K562 (cell line): ENCODE data around the gene ITGAX. TPM values are rescaled to one million over a fixed set of nuclear protein-coding genes. Genes with fewer than 3 reads are reported as not detected.

ENCODE experiments used
- ATF1 ChIP-seq, 2 experiments: fragments of 450-650 bp in 1 of 2; IDR thresholded peaks; 2 replicates each; pipeline ENCODE4 v1.6.1; 2016; ENCODE audit warnings: missing compliant biosample characterization in 1 of 2, missing genetic modification characterization in 1 of 2
- FOS ChIP-seq: IDR thresholded peaks from 3 replicates; pipeline ENCODE4 v1.6.1; 2011; ENCODE audit not compliant: insufficient read length; ENCODE audit errors: extremely low read depth
- FUS ChIP-seq: fragments of 200-400 bp; formaldehyde crosslinking; optimal IDR thresholded peaks from 2 replicates; pipeline ENCODE3; 2017; ENCODE audit warnings: low read depth, low read length
- HEY1 ChIP-seq: fragments of 250-450 bp; sonication (Bioruptor Pico); IDR thresholded peaks from 2 replicates; pipeline ENCODE4 v1.5.0; 2020; ENCODE audit warnings: mild to moderate bottlenecking, moderate library complexity, borderline replicate concordance
- POLR2A ChIP-seq: fragments of 450-650 bp; conservative IDR thresholded peaks from 2 replicates; pipeline ENCODE4 v1.6.1; 2016
- RCOR1 ChIP-seq, 2 experiments: IDR thresholded peaks; 2 replicates each; pipeline ENCODE4 v1.6.1; 2012; ENCODE audit warnings: low read depth in 2 of 2, low read length in 2 of 2, borderline replicate concordance in 1 of 2, improper control_type of control experiment in 1 of 2
- ZSCAN32 ChIP-seq: fragments of 450-650 bp; formaldehyde crosslinking; IDR thresholded peaks from 2 replicates; pipeline ENCODE4 v1.4.0; 2020; ENCODE audit warnings: mild to moderate bottlenecking, moderate library complexity
- polyA plus RNA-seq, 8 experiments: library from polyadenylated mRNA; depleted of rRNA in 4 of 8; stranded (reverse) in 5 of 8; unstranded in 3 of 8; fragments of >200 nt; fragmentation: Nextera tagmentation in 2 of 8; fragmentation: Illumina TruSeq in 1 of 8; extraction: Ambion mirVana in 2 of 8; extraction: Trizol in 1 of 8; gene quantifications; 2 replicates each; pipeline versions ENCODE4 v1.2.1 to v1.2.3, GENCODE V29; 2011 to 2014; ENCODE audit warnings: inconsistent platforms in 1 of 8, missing spikeins in 1 of 8
- total RNA-seq, 7 experiments: library from RNA; depleted of rRNA in 6 of 7; stranded (reverse); fragments of >200 nt in 6 of 7; fragmentation: Illumina TruSeq in 2 of 7; extraction: Trizol in 2 of 7; gene quantifications; 2 replicates each; pipeline versions ENCODE4 v1.2.1 to v1.2.3, GENCODE V29; 2011 to 2021; ENCODE audit warnings: low replicate concordance in 1 of 7
- TF ChIP-seq, protein P1 (sequence below): fragments of 250-450 bp; sonication (Bioruptor Pico); IDR thresholded peaks from 2 replicates; pipeline ENCODE4 v1.5.0; 2021; ENCODE audit warnings: mild to moderate bottlenecking, moderate library complexity
- TF ChIP-seq, protein P2 (sequence below): fragments of 200-600 bp; sonication (generic); IDR thresholded peaks from one replicate; pipeline ENCODE4 v1.6.1; 2012; ENCODE audit warnings: mild to moderate bottlenecking, low read depth, low read length, inconsistent platforms

Gene ITGAX
- total and polyA plus RNA-seq, 9 of the 15 experiments (the other 6 are each of a cell fraction or from before 2014, with no cell fraction given), result 0.03 to 0.58 (median 0.14) TPM

GRCh38 chr16:31421587-31421986, 66.6 kb downstream of the ITGAX start (continued):
- TF ChIP-seq, protein P1, sequence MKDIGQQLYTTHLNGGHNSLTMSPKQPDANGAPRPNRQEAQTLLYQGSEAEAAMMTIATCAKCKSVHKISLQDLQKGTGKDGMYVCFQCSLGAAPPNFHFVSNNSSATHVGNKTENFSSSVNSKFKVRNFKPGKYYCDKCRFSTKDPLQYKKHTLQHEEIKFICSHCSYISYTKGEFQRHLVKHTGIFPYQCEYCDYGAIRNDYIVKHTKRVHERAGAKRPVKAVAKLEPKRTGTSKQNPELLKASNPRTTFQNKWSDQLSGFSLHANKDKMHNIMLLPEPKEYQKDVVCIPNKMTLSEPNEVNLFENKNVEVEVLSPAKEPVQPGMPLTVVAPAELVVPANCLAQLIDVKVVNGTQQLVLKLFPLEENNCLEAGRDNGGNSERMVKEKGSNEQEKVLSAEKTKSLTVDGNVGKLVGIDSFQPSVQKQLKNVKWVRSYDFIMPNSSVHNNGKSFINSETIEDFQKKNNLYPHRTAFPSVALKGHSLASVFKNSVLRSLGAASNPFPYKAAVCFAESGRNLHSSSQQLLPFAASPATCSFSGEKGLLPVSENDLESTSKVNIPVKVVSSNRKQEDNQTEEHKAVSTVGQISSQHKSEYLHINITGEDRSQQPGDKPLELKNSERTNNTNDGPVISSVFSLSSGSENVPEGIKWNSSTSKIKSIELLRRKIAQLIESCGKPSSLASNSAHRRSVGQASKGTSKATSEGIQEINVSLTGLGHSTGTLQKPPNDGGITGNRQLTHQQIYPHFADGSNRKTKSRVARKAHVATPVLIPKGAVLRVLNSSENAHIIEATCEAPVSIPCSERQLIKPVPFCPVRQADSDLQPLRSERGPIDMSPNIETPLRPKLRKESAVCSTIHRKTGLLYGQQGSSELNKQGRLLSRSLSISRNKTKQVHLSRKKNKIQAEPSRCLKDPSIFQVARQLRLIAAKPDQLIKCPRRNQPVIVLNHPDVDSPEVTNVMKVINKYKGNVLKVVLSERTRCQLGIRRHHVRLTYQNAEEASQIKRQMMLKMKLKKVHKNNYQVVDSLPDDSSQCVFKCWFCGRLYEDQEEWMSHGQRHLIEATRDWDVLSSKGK, result no peak
- TF ChIP-seq, protein P2, sequence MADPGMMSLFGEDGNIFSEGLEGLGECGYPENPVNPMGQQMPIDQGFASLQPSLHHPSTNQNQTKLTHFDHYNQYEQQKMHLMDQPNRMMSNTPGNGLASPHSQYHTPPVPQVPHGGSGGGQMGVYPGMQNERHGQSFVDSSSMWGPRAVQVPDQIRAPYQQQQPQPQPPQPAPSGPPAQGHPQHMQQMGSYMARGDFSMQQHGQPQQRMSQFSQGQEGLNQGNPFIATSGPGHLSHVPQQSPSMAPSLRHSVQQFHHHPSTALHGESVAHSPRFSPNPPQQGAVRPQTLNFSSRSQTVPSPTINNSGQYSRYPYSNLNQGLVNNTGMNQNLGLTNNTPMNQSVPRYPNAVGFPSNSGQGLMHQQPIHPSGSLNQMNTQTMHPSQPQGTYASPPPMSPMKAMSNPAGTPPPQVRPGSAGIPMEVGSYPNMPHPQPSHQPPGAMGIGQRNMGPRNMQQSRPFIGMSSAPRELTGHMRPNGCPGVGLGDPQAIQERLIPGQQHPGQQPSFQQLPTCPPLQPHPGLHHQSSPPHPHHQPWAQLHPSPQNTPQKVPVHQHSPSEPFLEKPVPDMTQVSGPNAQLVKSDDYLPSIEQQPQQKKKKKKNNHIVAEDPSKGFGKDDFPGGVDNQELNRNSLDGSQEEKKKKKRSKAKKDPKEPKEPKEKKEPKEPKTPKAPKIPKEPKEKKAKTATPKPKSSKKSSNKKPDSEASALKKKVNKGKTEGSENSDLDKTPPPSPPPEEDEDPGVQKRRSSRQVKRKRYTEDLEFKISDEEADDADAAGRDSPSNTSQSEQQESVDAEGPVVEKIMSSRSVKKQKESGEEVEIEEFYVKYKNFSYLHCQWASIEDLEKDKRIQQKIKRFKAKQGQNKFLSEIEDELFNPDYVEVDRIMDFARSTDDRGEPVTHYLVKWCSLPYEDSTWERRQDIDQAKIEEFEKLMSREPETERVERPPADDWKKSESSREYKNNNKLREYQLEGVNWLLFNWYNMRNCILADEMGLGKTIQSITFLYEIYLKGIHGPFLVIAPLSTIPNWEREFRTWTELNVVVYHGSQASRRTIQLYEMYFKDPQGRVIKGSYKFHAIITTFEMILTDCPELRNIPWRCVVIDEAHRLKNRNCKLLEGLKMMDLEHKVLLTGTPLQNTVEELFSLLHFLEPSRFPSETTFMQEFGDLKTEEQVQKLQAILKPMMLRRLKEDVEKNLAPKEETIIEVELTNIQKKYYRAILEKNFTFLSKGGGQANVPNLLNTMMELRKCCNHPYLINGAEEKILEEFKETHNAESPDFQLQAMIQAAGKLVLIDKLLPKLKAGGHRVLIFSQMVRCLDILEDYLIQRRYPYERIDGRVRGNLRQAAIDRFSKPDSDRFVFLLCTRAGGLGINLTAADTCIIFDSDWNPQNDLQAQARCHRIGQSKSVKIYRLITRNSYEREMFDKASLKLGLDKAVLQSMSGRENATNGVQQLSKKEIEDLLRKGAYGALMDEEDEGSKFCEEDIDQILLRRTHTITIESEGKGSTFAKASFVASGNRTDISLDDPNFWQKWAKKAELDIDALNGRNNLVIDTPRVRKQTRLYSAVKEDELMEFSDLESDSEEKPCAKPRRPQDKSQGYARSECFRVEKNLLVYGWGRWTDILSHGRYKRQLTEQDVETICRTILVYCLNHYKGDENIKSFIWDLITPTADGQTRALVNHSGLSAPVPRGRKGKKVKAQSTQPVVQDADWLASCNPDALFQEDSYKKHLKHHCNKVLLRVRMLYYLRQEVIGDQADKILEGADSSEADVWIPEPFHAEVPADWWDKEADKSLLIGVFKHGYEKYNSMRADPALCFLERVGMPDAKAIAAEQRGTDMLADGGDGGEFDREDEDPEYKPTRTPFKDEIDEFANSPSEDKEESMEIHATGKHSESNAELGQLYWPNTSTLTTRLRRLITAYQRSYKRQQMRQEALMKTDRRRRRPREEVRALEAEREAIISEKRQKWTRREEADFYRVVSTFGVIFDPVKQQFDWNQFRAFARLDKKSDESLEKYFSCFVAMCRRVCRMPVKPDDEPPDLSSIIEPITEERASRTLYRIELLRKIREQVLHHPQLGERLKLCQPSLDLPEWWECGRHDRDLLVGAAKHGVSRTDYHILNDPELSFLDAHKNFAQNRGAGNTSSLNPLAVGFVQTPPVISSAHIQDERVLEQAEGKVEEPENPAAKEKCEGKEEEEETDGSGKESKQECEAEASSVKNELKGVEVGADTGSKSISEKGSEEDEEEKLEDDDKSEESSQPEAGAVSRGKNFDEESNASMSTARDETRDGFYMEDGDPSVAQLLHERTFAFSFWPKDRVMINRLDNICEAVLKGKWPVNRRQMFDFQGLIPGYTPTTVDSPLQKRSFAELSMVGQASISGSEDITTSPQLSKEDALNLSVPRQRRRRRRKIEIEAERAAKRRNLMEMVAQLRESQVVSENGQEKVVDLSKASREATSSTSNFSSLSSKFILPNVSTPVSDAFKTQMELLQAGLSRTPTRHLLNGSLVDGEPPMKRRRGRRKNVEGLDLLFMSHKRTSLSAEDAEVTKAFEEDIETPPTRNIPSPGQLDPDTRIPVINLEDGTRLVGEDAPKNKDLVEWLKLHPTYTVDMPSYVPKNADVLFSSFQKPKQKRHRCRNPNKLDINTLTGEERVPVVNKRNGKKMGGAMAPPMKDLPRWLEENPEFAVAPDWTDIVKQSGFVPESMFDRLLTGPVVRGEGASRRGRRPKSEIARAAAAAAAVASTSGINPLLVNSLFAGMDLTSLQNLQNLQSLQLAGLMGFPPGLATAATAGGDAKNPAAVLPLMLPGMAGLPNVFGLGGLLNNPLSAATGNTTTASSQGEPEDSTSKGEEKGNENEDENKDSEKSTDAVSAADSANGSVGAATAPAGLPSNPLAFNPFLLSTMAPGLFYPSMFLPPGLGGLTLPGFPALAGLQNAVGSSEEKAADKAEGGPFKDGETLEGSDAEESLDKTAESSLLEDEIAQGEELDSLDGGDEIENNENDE, result no peak
- TF ChIP-seq RCOR1 (IDR thresholded peaks at IDR 0.05; ENCODE audit: borderline replicate concordance in 1 of 2, low read depth in 2 of 2, low read length in 2 of 2) (no peak), FOS (no peak), HEY1 (no peak), ATF1 (CRISPR knock-in tag; IDR thresholded peaks at IDR 0.05) (no peak), ATF1 (tag; IDR thresholded peaks at IDR 0.05) (no peak), POLR2A (no peak), FUS (no peak), ZSCAN32 (CRISPR knock-in tag) (no peak)
- TF ChIP-seq, all 486 proteins: peak for 0
